Epithelial cell of proximal tubule (primary cell): Measurements from ENCODE around the gene RIPPLY3. TPM values are rescaled to one million over a fixed set of nuclear protein-coding genes. Genes with fewer than 3 reads are reported as not detected.
A peak's percentile ranks its signal among the peaks of the same experiment; 100 is the strongest.
"Not testable (repeated sequence)": the region's sequence is repeated elsewhere in the genome, so short reads cannot be mapped to it uniquely, and the experiment has no call there.

Experiments
- DNase-seq: peaks from one replicate; pipeline ENCODE4 v3.0.0-alpha.2; 2011; ENCODE audit warnings: low read depth
- H3K4me3 ChIP-seq: 2 replicates; pipeline ENCODE4 v1.5.1; 2011; ENCODE audit warnings: low read depth, mild to moderate bottlenecking, low read length
- CTCF ChIP-seq: conservative IDR thresholded peaks from 2 replicates; pipeline ENCODE4 v1.5.1; 2012; ENCODE audit warnings: low read depth, mild to moderate bottlenecking, low read length
- total RNA-seq: library from RNA; depleted of rRNA; stranded (reverse); fragments of >200 nt; gene quantifications from 2 replicates; pipeline ENCODE4 v1.2.3, GENCODE V29; 2015

RIPPLY3 gene
- total RNA-seq, 1 donor from 2014 or later, result 5.1 TPM

GRCh38 chr21:36985751-36986594 lies 20.5 kb upstream of the RIPPLY3 start:
- no peak for TF ChIP-seq CTCF
- no peak for DNase-seq
- no peak overlapping the region for H3K4me3 ChIP-seq

GRCh38 chr21:36987845-36988244 lies 18.7 kb upstream of the RIPPLY3 start:
- H3K4me3 ChIP-seq, result no peak overlapping the region

GRCh38 chr21:36988536-36988935 lies 18.0 kb upstream of the RIPPLY3 start:
- no peak for DNase-seq
- H3K4me3 ChIP-seq, result no peak overlapping the region
- TF ChIP-seq CTCF, result no peak

More at GRCh38 chr21:36987845-36988244, 18.7 kb upstream of the RIPPLY3 start:
- no peak for DNase-seq
- TF ChIP-seq CTCF, result no peak

GRCh38 chr21:36989199-36989698 lies 17.3 kb upstream of the RIPPLY3 start:
- peak overlapping the region; percentile 66 for H3K4me3 ChIP-seq
- DNase-seq, result not testable (repeated sequence)

GRCh38 chr21:36989699-36990507 lies 16.6 kb upstream of the RIPPLY3 start:
- H3K4me3 ChIP-seq, result peak overlapping the region; percentile 66
- no peak for DNase-seq
- peak; percentile 32 for TF ChIP-seq CTCF

- TF ChIP-seq CTCF, result no peak
- DNase-seq, result no peak
- peak overlapping the region; percentile 66 for H3K4me3 ChIP-seq
Observed at GRCh38 chr21:36990508-36991205, 15.8 kb upstream of the RIPPLY3 start.

GRCh38 chr21:36992671-36993070 lies 13.8 kb upstream of the RIPPLY3 start:
- H3K4me3 ChIP-seq, result no peak overlapping the region
- TF ChIP-seq CTCF, result no peak
- DNase-seq, result no peak
